ENCODE results near the gene PRR5. TPM values are rescaled to one million over a fixed set of nuclear protein-coding genes. Genes with fewer than 3 reads are reported as not detected.

The PRR5 gene
- polyA plus RNA-seq, 1 of the 3 experiments (the other 2 are of a cell fraction): 1.3 TPM

GRCh38 chr22:44666207-44666585 lies 35.8 kb upstream of the PRR5 start:
- 40% methylated on average over 3 of the region's 3 CpGs for WGBS (ENCODE audit: low lambda C conversion rate)
- H3K4me3 ChIP-seq (ENCODE audit: low read depth in 2 of 2, low read length in 1 of 2): no peak overlapping the region

GRCh38 chr22:44667276-44667675 lies 34.7 kb upstream of the PRR5 start:
- peak overlapping the region; percentile 71; the same call in 1 of the 2 replicates for H3K4me2 ChIP-seq
- CTCF ChIA-PET: interaction anchor here (0.6 to 1.6 kb wide), 2 partner anchors 42 to 69 kb away, joined by 3 to 5 read pairs; no protein-coding TSS in a partner anchor
- 73% methylated on average over 5 of the region's 5 CpGs for WGBS (ENCODE audit: low lambda C conversion rate)
- no peak overlapping the region for H2AFZ ChIP-seq (ENCODE audit: low read depth)
- no peaks in the 10 kb centered on the region; the same call in 1 of the 2 replicates for H3K27me3 ChIP-seq (ENCODE audit: insufficient read depth)
- H3K27ac ChIP-seq (ENCODE audit: low read depth in 2 of 2, low read length in 1 of 2): no peak overlapping the region
- DNase-seq: peak; percentile 14
- H3K9ac ChIP-seq: no peak overlapping the region
- H3K36me3 ChIP-seq (replicated peaks in 1 of 2; ENCODE audit: control insufficient read depth in 1 of 2, insufficient read depth in 2 of 2, low read length in 1 of 2): no peaks in the 10 kb centered on the region
- no peaks in the 10 kb centered on the region for H3K79me2 ChIP-seq (ENCODE audit: insufficient read depth)
- H3K9me3 ChIP-seq: no peaks in the 10 kb centered on the region
- no peak overlapping the region for H3K4me3 ChIP-seq (ENCODE audit: low read depth in 2 of 2, low read length in 1 of 2)
- H4K20me1 ChIP-seq (ENCODE audit: insufficient read depth): no peaks in the 10 kb centered on the region
- H3F3A ChIP-seq (replicated peaks; ENCODE audit: insufficient read depth): no peaks in the 10 kb centered on the region
- H3K9me2 ChIP-seq: no peaks in the 10 kb centered on the region
- POLR2A ChIA-PET: no interaction called here
- H3K4me1 ChIP-seq (ENCODE audit: control insufficient read depth in 1 of 2, insufficient read depth in 2 of 2, low read depth in 1 of 2, low read length in 1 of 2): peaks cover 0 to 20% of the 10 kb centered on the region in 2 experiments; a peak in 1 of 4 replicates
- no peak for TF ChIP-seq MXI1 (IDR thresholded peaks at IDR 0.05; ENCODE audit: low read depth, low read length)
- TF ChIP-seq GABPA (IDR thresholded peaks at IDR 0.05; ENCODE audit: low read depth): no peak
- no peak for TF ChIP-seq GATA2 (CRISPR knock-in tag; IDR thresholded peaks at IDR 0.05)
- TF ChIP-seq TAF1 (IDR thresholded peaks at IDR 0.05; ENCODE audit: borderline replicate concordance, low read depth, low read length): no peak
- TF ChIP-seq CHD2 (IDR thresholded peaks at IDR 0.05; ENCODE audit: low read length, partially characterized antibody): no peak
- no peak for TF ChIP-seq MEF2A (IDR thresholded peaks at IDR 0.05; ENCODE audit: borderline replicate concordance, low read depth)
- no peak for TF ChIP-seq YY1 (IDR thresholded peaks at IDR 0.05; ENCODE audit: low read depth)
- TF ChIP-seq RAD21 (IDR thresholded peaks at IDR 0.05; ENCODE audit: low read length): no peak
- TF ChIP-seq USF2 (IDR thresholded peaks at IDR 0.05; ENCODE audit: borderline replicate concordance, low read depth, low read length): no peak
- no peak for TF ChIP-seq MAX (IDR thresholded peaks at IDR 0.05; ENCODE audit: low read depth)

More at GRCh38 chr22:44666207-44666585, 35.8 kb upstream of the PRR5 start:
- Histone ChIP-seq H3K4me1 (ENCODE audit: control insufficient read depth in 1 of 2, insufficient read depth in 2 of 2, low read depth in 1 of 2, low read length in 1 of 2) (peaks cover 0 to 17% of the 10 kb centered on the region in 2 experiments; a peak in 1 of 4 replicates), H4K20me1 (ENCODE audit: insufficient read depth) (no peaks in the 10 kb centered on the region), H3K9me2 (no peaks in the 10 kb centered on the region), H3F3A (replicated peaks; ENCODE audit: insufficient read depth) (no peaks in the 10 kb centered on the region), H3K9me3 (no peaks in the 10 kb centered on the region), H2AFZ (ENCODE audit: low read depth) (no peak overlapping the region), H3K9ac (no peak overlapping the region), H3K36me3 (replicated peaks in 1 of 2; ENCODE audit: control insufficient read depth in 1 of 2, insufficient read depth in 2 of 2, low read length in 1 of 2) (no peaks in the 10 kb centered on the region), H3K79me2 (ENCODE audit: insufficient read depth) (no peaks in the 10 kb centered on the region), H3K4me2 (no peak overlapping the region), H3K27ac (ENCODE audit: low read depth in 2 of 2, low read length in 1 of 2) (no peak overlapping the region), H3K27me3 (ENCODE audit: insufficient read depth) (no peaks in the 10 kb centered on the region; the same call in 1 of the 2 replicates)
- TF ChIP-seq CHD2 (IDR thresholded peaks at IDR 0.05; ENCODE audit: low read length, partially characterized antibody) (no peak), NRF1 (IDR thresholded peaks at IDR 0.05; ENCODE audit: low read depth, low read length) (no peak), GATA2 (CRISPR knock-in tag; IDR thresholded peaks at IDR 0.05) (no peak), NFIC (IDR thresholded peaks at IDR 0.05; ENCODE audit: borderline replicate concordance) (no peak), USF2 (IDR thresholded peaks at IDR 0.05; ENCODE audit: borderline replicate concordance, low read depth, low read length) (no peak), REST (IDR thresholded peaks at IDR 0.05; ENCODE audit: low read depth, low read length) (no peak)
- CTCF ChIA-PET: interaction anchor here (1.0 kb wide), 1 partner anchor 470 kb away, joined by 3 read pairs; no protein-coding TSS in a partner anchor
- POLR2A ChIA-PET: no interaction called here
- no peak for DNase-seq
